B cell (primary cell): ENCODE measurements around the gene DMPK. TPM values are rescaled to one million over a fixed set of nuclear protein-coding genes. Genes with fewer than 3 reads are reported as not detected.

Source experiments
- ATAC-seq: fragments of 200-7000 bp; cut with Tn5 transposase; one replicate; pipeline ENCODE4 v1.10.0; 2021; ENCODE audit warnings: low read depth, mild to moderate bottlenecking, moderate number of reproducible peaks, moderate library complexity
- CTCF ChIA-PET: fragments of 350-600 bp; sonication (Branson Sonifier 250); formaldehyde crosslinking; loops from one replicate; lab custom pipeline; 2021; ENCODE audit warnings: antibody characterized with exemption, inconsistent platforms; lab: Charles Lee
- POLR2A ChIA-PET: fragments of 350-600 bp; sonication (Branson Sonifier 250); formaldehyde crosslinking; loops from one replicate; lab custom pipeline; 2021; ENCODE audit warnings: antibody characterized with exemption; lab: Charles Lee
- DNase-seq: peaks from one replicate; pipeline ENCODE4 v3.0.0; 2013
- H2AFZ ChIP-seq: 2 replicates; pipeline ENCODE4 v1.6.1; 2012; ENCODE audit warnings: mild to moderate bottlenecking, low read depth, low read length; ENCODE audit not compliant: insufficient read depth, poor library complexity, severe bottlenecking
- H3K27ac ChIP-seq, 2 donors: 1 replicate in 1 of 2; 2 replicates in 1 of 2; pipeline ENCODE4 v1.5.1; 2012 to 2013; ENCODE audit warnings: low read length in 2 of 2, mild to moderate bottlenecking in 2 of 2, moderate library complexity in 1 of 2
- H3K27me3 ChIP-seq, 4 experiments: fragments of 200-600 bp in 1 of 4; sonication (generic) in 1 of 4; replicated peaks in 1 of 4; 1 replicate in 2 of 4; 2 replicates in 2 of 4; pipeline versions ENCODE4 v1.6.1 to v1.7.0; 2013 to 2016; ENCODE audit warnings: low read length in 3 of 4, mild to moderate bottlenecking in 2 of 4, mixed read lengths in 1 of 4, moderate library complexity in 1 of 4; ENCODE audit not compliant: insufficient read depth in 4 of 4, control insufficient read depth in 3 of 4; ENCODE audit errors: control extremely low read depth in 1 of 4
- H3K36me3 ChIP-seq, 2 experiments: replicated peaks in 1 of 2; 1 replicate in 1 of 2; 2 replicates in 1 of 2; pipeline versions ENCODE4 v1.6.1 to v1.7.1; 2013; ENCODE audit warnings: low read length in 1 of 2; ENCODE audit not compliant: insufficient read depth in 2 of 2, control insufficient read depth in 1 of 2; ENCODE audit errors: control extremely low read depth in 1 of 2, extremely low read depth in 1 of 2
- H3K4me1 ChIP-seq, 2 donors: fragments of 200-600 bp in 1 of 2; sonication (generic) in 1 of 2; 1 replicate in 1 of 2; 2 replicates in 1 of 2; pipeline versions ENCODE4 v1.5.1 to v1.6.1; 2013 to 2017; ENCODE audit warnings: low read length in 2 of 2; ENCODE audit not compliant: control insufficient read depth in 2 of 2, insufficient read depth in 2 of 2
- H3K4me2 ChIP-seq: replicated peaks from 2 replicates; pipeline ENCODE3; 2012; ENCODE audit warnings: mild to moderate bottlenecking, low read depth, low read length; ENCODE audit not compliant: poor library complexity, severe bottlenecking
- H3K4me3 ChIP-seq, 5 experiments: fragments of 200-600 bp in 1 of 5; sonication (generic) in 1 of 5; 1 replicate in 3 of 5; 2 replicates in 2 of 5; pipeline versions ENCODE4 v1.5.1 to v1.7.0; 2011 to 2016; ENCODE audit warnings: low read length in 4 of 5, mild to moderate bottlenecking in 4 of 5, low read depth in 2 of 5, control low read depth in 1 of 5, moderate library complexity in 1 of 5; ENCODE audit not compliant: insufficient read depth in 1 of 5; ENCODE audit errors: control extremely low read depth in 1 of 5, extremely low read depth in 1 of 5
- H3K79me2 ChIP-seq: fragments of 200-600 bp; sonication (generic); one replicate; pipeline ENCODE4 v1.6.0; 2016; ENCODE audit warnings: low read length; ENCODE audit not compliant: control insufficient read depth, insufficient read depth
- H3K9ac ChIP-seq: fragments of 200-600 bp; sonication (generic); 2 replicates; pipeline ENCODE4 v1.6.1; 2017; ENCODE audit warnings: mild to moderate bottlenecking, low read length, moderate library complexity
- H3K9me3 ChIP-seq, 3 donors: one replicate each; pipeline versions ENCODE4 v1.6.1 to v1.7.1; 2013; ENCODE audit warnings: low read length in 2 of 3; ENCODE audit not compliant: control insufficient read depth in 2 of 3, insufficient read depth in 1 of 3; ENCODE audit errors: control extremely low read depth in 1 of 3
- H4K20me1 ChIP-seq: 2 replicates; pipeline ENCODE4 v1.6.0; 2012; ENCODE audit warnings: mild to moderate bottlenecking, low read length; ENCODE audit not compliant: insufficient read depth, control insufficient read depth, poor library complexity, severe bottlenecking
- H3K27ac Mint-ChIP-seq: one replicate; pipeline ENCODE4 v1.8.0; 2021; ENCODE audit warnings: mixed read lengths
- H3K27me3 Mint-ChIP-seq: one replicate; pipeline ENCODE4 v1.8.0; 2021; ENCODE audit warnings: mixed read lengths
- H3K4me1 Mint-ChIP-seq: one replicate; pipeline ENCODE4 v1.8.0; 2021; ENCODE audit warnings: mixed read lengths
- H3K4me3 Mint-ChIP-seq: one replicate; pipeline ENCODE4 v1.8.0; 2021; ENCODE audit warnings: mixed read lengths
- H3K9me3 Mint-ChIP-seq: one replicate; pipeline ENCODE4 v1.8.0; 2022; ENCODE audit warnings: mixed read lengths; ENCODE audit not compliant: insufficient read depth
- CTCF ChIP-seq: fragments of 200-600 bp; IDR thresholded peaks from one replicate; pipeline ENCODE4 v1.8.0; 2022; ENCODE audit warnings: antibody characterized with exemption, mild to moderate bottlenecking
- EZH2 ChIP-seq: IDR thresholded peaks from 2 replicates; pipeline ENCODE4 v1.6.1; 2012; ENCODE audit warnings: borderline replicate concordance, low read depth, mild to moderate bottlenecking, moderate library complexity, low read length; ENCODE audit not compliant: insufficient read depth, poor library complexity, severe bottlenecking
- WGBS: methylation state at CpG from one replicate; pipeline ENCODE4 v1.1.5; 2013; ENCODE audit warnings: missing lambda C conversion rate; ENCODE audit not compliant: insufficient coverage; 5-methylcytosine and 5-hydroxymethylcytosine counted together
- intact Hi-C: fragments of 100-400 bp; cut with micrococcal nuclease; formaldehyde crosslinking; loops from one replicate; pipeline ENCODE4 v1.10.0; 2022
- polyA plus RNA-seq: library from polyadenylated mRNA; depleted of rRNA; stranded (reverse); fragments of >200 nt; gene quantifications from 2 replicates; pipeline ENCODE4 v1.2.3, GENCODE V29; 2012
- total RNA-seq, 2 donors: library from RNA; stranded (reverse); fragments of 120-200 nt in 1 of 2; gene quantifications; 1 replicate in 1 of 2; 2 replicates in 1 of 2; pipeline versions ENCODE4 v1.2.3 to v1.2.4, GENCODE V29; 2013 to 2022

The DMPK gene
- total and polyA plus RNA-seq, 2 donors (not counting 1 experiment from before 2014, with no cell fraction given), result 28.7 to 58.3 TPM

DNA sequence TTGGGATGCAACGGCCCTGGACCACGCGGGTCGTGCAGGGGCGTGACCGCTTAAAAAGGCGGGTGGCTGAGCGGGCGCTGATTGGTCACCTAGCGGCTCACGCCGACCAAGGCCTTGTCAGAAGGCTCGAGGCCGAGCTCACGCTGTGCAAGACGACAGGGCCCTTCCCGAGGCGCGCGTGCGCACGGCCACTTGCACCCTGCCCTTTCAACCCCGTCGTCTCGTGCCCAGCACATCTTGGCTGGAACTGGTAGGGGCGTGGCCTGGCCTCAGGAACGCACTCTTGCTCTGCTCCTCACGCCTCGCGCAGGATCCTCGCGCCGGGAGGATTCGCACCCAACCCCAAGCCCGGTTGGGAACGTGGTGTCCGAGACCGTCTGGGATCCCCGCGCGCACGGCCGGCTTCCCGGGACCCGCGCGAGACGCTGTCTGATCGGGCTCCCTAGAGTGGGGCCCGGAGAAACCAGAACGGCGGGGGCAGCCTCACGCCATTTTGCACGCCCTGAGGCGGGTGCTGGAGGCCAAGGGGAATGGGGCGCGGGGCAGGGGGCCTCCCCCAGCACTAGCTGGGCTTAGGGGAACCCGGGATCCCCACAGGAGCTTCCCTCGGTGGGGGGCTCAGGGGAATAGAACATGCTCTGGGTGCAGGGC, 49.0 kb downstream of the DMPK start, which contains the start of gene MEIOSIN:
TSS of gene MEIOSIN (plus strand) at position 280 of the 651 bp plus-strand sequence. CDS start 1,938 bp downstream, outside the sequence.
- Histone ChIP-seq H3K27me3 (no peaks in the 10 kb centered on the region), H3K79me2 (peaks cover 28% of the 10 kb centered on the region), H3K27ac (no peak within 1 kb of the TSS), H3K9me3 (peaks cover 0 to 6% (median 0%) of the 10 kb centered on the region in 3 donors), H3K36me3 (no peaks in the 10 kb centered on the region), H3K4me3 (no peak within 1 kb of the TSS), H3K4me1 (peaks cover 11 to 24% of the 10 kb centered on the region in 2 donors), H3K4me2 (no peak within 1 kb of the TSS), H3K9ac (no peak within 1 kb of the TSS), H4K20me1 (peaks cover 7% of the 10 kb centered on the region), H2AFZ (no peak within 1 kb of the TSS)
- ATAC-seq, result no peak
- Mint-ChIP-seq H3K27ac (no peak within 1 kb of the TSS), H3K27me3 (peaks cover 4% of the 10 kb centered on the region), H3K4me3 (no peak within 1 kb of the TSS), H3K9me3 (no peaks in the 10 kb centered on the region), H3K4me1 (peaks cover 20% of the 10 kb centered on the region)
- ChIA-PET POLR2A (no interaction called here), CTCF (interaction anchor here (1.0 to 1.5 kb wide), 2 partner anchors 18 to 49 kb away, joined by 3 to 6 read pairs; no protein-coding TSS in a partner anchor)
- TF ChIP-seq EZH2 (no peak), CTCF (no peak)
- no peak for DNase-seq
- intact Hi-C loops, result no loop called here
- 97% methylated on average over 59 of the region's 59 CpGs for WGBS
